Activated T-cell treated with anti-CD3 and anti-CD28 coated beads, Interleukin-2, amount 50 U/mL, for 48 hours (primary cell): ENCODE results near the gene ACSF3.

Experiments
- DNase-seq, 2 experiments: peaks; one replicate each; pipeline ENCODE4 v3.0.0-alpha.2; 2020

ACSF3 gene

DNA sequence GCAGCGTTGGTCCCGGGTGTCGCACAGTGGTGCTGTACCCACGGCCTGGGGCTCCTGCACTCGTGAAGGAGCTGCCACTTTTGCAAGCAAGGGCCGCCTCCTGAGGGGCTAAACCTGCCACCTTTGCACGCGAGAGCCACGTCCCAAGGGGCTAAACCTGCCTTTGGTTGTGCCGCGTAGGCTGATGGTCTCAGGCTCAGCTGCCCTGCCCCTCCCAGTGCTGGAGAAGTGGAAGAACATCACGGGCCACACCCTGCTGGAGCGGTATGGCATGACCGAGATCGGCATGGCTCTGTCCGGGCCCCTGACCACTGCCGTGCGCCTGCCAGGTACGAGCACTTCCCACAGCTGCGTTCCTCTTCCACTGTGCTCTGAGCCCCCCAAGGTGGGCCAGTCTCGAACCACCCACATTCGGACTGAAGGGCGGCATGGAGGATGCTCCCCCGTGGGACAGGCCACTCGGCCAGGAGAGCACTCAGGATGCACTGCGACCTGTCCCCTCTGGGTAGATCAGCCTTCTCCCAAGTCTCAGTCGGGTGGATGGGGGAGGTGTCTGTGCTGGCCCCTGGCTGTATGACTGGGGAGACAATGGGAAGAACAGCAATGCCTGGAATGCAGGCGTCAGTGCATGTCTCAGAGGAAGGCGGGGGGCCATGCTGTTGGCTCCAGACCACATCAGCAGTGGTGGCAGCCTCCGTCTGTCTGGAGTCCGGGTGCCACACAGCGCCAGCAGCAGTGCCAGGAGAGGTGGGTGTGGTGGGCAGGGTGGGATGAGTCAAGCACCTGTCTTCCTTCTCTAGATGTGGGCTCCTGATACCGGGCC, 20.7 kb downstream of the ACSF3 start:
- peak; percentile 46 to 53 for DNase-seq

- peak; percentile 88 to 90 for DNase-seq
These were observed 21.7 kb downstream of the ACSF3 start for GRCh38 chr16:89115216-89115861.

GRCh38 chr16:89116341-89117226, 22.9 kb downstream of the ACSF3 start:
- DNase-seq: no peak

- DNase-seq: no peak
These were observed 23.7 kb downstream of the ACSF3 start for GRCh38 chr16:89117227-89117974.

GRCh38 chr16:89117975-89118289, 24.3 kb downstream of the ACSF3 start:
- DNase-seq: no peak

GRCh38 chr16:89118361-89119165, 24.9 kb downstream of the ACSF3 start:
- DNase-seq: no peak

- no peak for DNase-seq
These were observed 25.5 kb downstream of the ACSF3 start for GRCh38 chr16:89119166-89119621.

- no peak for DNase-seq
These were observed 26.0 kb downstream of the ACSF3 start for GRCh38 chr16:89119661-89120141.

- no peak for DNase-seq
These were observed 26.6 kb downstream of the ACSF3 start for GRCh38 chr16:89120281-89120680.

DNA sequence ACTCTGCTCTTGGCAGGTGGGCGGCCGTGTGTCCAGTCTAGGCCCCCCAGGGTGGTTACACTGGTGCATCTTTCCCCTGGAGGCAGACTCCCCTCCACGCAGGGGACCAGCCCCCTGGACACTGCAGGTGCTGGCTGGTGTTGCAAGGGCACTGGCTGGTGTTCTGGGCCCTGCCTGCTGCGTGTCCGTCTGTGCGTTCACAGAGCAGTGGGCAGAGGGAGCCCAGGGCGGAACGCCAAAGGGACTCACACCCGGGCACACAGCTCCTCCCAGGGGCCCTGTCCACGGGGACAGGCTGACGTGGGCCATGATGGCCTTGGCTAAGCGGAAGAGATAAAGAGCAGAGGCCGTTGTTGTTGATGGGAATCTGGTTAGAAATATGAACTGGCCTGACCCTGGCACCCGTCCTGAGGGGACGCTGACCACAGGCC, 27.3 kb downstream of the ACSF3 start:
- no peak for DNase-seq

DNA sequence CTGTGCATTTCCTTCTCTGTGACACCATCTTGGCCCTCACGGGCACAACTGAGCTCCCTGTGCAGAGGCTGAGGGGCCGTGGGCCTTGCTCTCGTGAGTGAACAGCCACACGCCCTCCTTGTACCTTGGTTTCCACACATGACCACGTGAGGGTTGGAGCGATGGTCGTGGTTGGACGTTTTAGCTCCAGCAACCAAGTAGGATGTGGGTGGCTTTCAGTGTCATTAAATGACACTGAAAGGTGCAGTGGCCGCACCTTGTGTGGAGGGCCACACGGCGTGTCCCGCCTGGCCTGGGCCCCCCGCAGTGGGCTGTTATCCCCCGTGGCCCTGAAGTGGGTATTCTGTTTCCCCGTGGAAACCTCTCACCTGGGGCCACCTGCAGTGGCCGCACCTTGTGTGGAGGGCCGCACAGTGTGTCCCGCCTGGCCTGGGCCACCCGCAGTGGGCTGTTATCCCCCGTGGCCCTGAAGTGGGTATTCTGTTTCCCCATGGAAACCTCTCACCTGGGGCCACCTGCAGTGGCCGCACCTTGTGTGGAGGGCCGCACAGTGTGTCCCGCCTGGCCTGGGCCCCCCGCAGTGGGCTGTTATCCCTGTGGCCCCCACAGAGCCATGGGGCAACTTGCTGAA, 28.2 kb downstream of the ACSF3 start:
- DNase-seq: no peak

GRCh38 chr16:89122322-89122851, 28.7 kb downstream of the ACSF3 start:
- no peak for DNase-seq

DNA sequence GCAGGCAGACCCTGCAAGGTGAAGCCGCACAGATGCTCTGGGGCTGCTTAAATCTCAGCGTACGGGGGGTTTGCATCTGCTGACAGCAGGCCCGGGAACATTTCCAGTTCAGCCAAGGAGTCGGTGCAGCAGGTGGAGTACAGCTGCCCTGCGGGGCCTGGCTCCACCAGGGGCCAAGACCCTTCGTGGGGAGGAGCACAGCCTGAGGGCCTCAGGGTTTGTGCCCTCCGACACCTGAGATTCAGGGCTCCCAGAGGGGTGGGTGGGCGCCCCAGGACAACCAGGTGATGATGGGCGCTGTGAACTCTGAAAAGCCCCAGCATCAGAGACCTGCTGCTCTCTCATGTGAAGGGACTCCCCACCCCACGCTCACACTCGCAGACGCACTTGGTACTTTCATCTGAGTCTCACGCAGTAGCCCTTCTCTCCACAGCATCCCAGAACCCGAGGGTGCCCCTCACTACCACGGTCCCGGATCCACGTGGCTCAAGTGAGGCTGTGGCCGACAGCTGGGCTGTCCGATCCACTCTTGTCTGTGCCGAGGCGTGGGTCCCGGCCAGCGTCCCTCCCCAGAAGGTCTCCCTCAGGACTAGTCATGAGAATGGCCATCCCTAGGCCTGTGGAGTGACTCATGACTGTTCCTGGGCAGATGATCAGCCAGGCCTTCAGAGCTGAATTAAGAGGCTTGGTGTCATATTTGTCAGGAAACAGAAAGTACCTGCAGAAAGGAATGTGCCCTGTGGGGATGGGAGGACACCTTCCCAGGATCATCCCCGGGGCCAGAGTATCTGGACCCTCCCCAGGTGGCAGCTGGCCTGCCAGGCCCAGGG, 29.6 kb downstream of the ACSF3 start:
- DNase-seq: no peak

DNA sequence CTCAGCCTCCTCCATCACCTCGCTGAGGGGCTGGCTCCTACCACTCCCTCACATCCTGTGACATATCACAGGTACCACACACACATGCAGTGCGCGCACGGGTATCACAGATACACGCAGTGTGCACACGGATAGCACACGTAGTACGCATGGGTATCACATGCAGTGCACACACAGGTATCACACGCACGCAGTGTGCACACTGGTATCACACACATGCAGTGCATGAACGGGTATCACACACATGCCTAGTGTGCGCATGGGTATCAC, 30.1 kb downstream of the ACSF3 start:
- no peak for DNase-seq

GRCh38 chr16:89129378-89129777, 35.7 kb downstream of the ACSF3 start:
- DNase-seq: no peak

- DNase-seq: no peak
These were observed 36.8 kb downstream of the ACSF3 start for GRCh38 chr16:89130448-89130847.

- no peak for DNase-seq
These were observed 38.1 kb downstream of the ACSF3 start for GRCh38 chr16:89131783-89132182.

DNA sequence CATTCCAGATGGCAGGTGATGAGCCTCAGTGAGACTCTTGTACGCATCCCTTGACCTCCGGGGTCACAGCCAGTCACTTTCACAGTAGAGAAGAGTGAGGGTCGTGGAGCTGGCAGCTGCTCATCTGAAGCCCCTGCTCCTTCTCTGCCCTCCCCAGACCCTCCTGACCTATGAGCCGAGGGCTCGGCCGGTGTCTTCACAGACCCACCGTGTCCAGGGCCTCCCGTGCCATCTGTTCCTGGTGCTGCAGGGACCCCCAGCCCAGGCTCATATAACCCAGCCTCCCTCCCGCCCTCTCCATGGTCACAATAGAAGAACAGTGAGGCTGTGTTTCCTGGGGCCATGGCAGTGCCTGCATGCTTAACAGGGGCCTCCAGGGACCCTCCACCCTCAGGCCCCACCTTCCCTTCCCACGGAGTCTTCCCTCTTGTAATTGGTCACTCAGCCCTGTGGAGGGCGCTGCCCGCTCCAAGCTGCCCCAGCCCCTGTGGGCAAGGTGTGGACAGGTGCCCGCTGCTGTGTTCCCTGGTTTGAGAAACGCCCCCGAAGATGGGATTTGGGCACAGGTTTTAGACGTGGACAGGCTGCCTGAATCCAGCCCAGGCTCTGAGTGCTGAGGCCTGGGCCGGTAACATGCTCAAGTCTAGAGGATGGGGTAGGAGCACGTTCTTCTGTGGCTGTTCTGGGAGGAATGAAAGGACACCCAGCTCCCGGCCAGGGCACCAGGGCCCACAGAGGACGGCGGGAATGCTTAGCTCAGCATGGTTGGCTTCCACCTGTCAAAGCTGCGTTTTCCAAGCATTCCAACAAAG, 38.7 kb downstream of the ACSF3 start:
- DNase-seq: no peak

DNA sequence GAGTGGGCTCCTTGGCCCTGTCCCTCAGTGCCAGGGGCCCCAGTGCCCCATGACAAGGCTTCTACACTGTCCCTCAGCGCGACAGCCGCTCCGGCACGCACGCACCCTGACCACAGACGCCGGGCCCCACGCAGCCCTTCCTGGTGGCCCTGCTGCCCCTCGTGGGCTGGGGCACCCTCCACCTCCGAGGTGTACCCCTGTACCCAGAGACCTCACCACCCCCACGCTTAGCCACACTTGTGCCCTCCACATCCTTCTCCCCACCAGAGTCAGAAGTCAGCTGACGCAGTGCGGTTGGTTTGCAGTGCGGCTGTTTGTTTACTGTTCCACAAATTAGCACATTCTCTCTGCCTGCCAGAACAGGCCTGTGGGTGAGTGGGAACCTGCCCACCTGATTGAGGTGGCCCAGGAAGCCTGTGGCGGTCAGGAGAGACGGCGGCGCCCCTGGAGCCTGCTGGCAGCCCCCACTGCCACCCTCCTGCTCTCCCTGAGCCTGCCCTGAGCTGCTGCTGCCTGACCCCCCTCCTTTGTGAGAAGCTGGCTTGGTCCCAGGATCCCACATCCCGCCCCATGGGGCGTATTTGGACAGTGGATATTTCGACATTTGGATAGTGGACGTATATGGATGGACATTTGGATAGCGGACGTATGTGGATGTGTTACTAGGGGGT, 39.9 kb downstream of the ACSF3 start:
- DNase-seq: no peak
